Stimulated activated CD4-positive, alpha-beta T cell treated with anti-CD3 and anti-CD28 coated beads, Interleukin-15, amount 100 ng/mL, for 48 hours (primary cell): ENCODE results near the gene BTRC.
"Not testable (repeated sequence)": the region's sequence is repeated elsewhere in the genome, so short reads cannot be mapped to it uniquely, and the experiment has no call there.

ENCODE experiments used
- DNase-seq, 2 donors: peaks; one replicate each; pipeline ENCODE4 v3.0.0-alpha.2; 2020; ENCODE audit warnings: low read depth in 2 of 2

BTRC gene

DNA sequence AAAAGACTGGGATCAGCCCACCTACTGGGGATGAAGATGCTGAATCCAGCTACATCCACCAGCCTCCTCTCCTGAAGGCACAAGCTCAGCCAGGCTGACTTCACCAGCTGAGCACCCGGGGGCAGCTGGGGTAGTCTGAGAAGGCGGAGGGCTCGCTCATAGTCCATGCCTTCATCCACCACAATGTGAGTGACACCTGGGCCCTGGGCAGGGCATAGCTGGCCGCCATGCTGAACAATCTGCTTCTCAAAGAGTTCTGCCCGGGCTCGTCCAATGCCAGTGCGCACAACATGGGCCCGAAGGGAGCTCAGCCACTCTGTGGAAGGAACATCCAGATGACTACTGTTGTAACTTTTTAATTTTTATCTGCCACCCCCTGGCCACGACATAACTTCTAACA, 231.9 kb downstream of the BTRC start:
- no peak for DNase-seq

DNA sequence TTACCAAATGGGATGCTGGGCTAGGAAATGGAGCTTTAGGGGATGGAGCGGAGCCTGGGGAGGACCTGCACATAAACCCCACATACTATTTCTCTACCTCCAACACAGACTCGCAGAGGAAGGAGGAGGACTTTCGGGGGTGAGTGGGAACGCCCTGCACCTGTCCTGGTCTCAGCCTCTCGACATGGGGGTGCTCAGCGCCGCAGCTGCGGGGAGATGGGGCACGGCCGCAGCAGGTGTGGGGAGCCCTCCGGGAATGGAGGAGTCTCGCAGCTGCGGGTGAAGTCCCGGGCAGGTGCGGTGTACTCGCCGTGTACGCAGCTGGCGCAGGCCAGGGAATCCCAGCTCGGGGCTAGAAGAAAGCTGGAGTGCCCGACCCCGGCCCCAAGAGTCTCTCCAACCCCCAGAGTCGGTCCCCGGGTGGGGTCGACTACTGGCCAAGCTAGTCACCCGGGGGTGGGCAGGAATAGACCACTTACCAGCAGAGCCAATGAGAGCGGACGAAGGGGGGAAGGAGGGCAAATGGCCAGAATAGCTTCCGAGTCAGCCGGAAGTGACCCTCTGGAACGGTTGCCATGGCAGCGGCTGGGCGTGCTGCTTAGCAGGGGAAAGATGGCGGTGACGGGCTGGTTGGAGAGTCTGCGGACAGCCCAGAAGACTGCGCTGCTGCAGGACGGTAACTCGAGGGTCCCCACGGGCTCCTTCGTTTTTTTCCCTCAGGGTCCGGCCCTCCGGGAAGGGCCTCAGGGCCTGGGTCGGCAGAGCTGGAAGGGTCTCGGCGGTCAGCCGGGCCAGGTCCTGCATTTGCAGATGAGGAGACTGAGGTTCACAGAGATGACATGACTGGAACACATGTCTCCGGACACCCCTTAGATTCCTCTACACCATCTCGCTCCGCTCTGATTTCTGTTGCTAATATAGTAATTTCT, 234.0 kb downstream of the BTRC start, which contains the start of the genes DPCD and POLL:
DPCD (plus strand) TSS at position 597 of the 929 bp plus-strand sequence; CDS start at position 613, 16 bp downstream.
POLL (minus strand) TSS at position 533 of the 929 bp plus-strand sequence. CDS start 897 bp downstream, outside the sequence.
- peak; percentile 83 to 91 for DNase-seq

DNA sequence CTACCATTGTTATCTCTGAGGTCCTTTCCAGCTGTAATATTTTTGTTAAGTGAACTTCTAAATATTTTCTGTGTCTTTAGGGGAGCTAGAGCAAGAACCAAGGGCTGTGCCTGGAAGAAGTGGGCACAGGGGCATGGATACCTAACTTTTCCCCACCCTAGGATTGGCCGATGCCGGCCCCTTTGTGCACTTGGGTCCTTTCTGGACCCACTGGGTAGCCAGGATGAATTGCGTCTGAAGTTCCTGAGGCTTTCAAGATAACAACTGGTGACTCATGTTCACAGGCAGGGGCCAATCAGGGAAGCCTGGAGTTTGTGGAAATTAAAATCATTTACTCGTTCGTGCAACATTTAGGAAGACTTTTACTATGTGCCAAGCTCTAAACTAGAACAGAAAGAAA, 234.9 kb downstream of the BTRC start:
- DNase-seq = no peak

DNA sequence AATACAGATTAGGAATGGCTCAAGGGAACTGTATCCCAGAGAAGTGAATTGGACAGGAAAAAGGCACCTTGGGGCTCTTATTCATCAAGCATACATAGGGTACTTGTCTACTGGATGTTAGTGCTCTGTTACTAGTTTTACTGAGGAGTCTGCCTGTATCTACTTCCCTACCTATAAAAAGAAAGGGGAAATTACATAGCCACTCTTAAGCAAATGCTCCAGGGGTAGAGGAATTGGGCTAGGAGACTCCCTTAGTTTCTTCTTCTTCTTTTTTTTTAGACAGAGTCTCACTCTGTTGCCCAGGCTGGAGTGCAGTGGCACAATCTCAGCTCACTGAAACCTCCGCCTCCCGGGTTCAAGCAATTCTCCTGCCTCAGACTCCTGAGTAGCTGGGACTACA, 239.4 kb downstream of the BTRC start:
- DNase-seq = not testable (repeated sequence)

DNA sequence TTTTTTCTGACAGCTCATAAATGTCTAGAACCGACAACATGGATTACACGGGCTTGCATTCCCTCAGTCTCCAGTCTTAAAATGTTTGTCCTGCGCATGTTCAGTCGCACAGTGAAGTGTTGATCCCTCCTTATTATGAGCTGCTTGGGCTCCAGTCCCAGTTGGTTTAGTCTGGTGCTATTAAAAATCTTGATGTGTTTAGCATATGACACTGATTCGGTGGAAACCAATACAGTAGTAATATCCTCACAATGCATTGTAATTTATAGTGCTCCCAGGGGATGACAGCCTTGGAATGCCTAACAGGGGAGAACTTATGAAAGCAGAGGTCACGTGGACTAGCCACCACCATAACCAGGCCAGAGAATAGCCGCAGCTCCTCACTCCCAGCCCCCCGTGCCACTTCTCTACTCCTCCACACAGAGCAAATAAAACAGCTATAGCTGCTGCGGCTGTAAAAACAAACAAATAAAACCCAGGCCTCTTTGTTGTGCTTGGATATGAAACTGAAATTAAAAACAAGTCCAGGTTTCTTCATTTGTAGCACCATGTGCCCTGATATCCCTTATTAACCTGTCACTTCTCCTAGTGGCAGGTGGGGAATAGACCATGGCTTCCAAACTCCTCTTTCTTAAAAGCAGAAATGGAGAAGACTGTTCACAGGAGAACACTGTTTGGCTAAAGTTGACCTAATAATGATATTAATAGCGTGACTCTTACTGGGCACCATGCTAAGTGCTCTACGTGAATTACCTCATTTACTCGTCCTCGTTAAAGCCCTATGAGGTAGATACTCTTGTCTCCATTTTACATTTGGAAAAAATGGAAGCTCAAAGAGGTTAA, 241.8 kb downstream of the BTRC start:
- no peak for DNase-seq

DNA sequence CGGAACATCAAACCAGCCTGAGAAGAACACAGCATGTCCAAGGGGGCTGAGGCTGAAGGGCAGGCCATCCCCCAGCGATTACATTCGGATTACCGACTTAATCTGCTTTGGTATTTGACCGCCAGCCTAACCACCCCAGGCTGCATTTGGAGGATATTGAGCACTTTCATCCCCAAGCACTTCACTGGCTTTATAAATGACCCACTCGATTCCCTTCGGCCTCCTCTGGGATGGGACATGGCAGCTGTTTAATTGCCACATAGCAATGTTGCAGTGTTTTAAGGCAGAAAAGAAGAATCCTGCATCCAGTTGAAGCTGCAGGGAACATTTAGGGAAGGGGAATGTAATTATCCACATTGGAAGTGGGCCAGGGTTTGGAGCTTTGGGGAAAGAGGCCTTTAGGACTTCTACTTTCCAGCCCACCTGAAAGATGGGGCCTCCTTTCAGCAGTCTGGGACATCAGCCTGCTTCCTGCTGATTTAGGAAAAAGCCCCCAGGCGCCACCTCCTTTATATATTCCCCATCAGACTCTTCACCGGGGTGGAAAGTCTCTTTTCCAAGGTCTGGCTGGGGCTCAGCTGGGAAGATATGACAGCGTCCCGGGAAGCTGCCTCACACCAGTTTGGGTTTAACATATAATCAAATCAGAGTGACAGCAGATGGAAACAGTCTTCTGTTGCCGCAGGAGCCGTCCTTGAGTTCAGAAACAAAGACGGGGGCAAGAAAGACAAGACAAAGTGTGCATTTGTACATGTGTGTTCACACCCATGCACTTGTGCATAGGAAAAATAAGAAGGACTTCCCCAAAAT, 243.3 kb downstream of the BTRC start:
- DNase-seq = no peak

DNA sequence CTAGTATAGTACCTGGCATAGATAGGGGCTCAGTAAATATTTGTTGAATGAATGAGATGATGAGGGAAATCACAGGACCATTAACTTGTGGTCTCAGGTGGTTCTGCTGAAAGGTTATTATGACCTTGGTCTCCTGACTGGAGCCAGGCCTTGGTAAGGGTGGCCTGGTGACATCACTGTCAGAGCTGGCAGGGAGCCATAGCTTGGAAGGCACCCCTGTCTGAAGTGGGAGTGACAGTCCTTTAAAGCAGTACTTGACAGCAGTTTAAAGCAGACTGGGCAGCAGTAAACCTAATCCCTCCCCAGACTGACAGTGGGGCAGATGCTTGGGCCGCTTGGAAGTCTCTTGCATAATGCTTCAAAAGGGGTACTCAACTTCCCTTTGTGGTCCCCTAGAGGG, 247.6 kb downstream of the BTRC start:
- no peak for DNase-seq

DNA sequence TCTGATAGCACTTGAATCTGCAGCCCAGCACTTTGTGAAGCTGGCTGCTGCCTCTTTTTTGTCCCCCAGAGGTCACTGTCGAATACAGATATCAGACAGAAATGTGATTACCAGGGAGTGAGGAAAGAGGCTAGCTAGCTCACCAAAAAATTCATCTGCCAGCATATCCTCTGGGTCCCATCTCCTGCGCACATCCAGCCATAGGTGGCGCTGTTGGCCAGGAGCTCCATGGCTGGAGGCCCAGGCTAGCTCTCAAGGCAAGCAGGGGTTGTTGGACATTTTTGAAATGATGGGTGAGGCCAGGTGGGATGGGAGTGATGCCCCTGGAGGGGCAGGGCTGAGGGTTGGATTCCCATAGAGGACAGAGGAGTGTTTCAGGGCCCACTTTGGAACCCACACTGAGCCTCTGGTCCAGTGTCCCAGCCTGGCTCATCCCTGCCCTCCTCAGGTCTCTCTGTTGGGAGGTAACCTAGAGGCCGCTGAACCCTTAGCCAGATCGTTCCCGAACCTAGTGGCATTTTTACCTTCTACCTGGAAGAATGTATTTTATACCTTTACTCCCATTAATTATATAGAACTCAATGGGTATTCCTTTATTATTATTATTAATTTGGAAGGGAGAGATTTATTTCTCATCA, 248.9 kb downstream of the BTRC start:
- DNase-seq = peak; percentile 52 to 58
